ENCODE results near the gene CTSC.

The CTSC gene

GRCh38 chr11:88305430-88305829 is 32.1 kb downstream of the CTSC start:
- DNase-seq (ENCODE audit: low spot score): no peak
- H3K79me1 ChIP-seq (ENCODE audit: low read depth, low read length): no peaks in the 10 kb centered on the region
- H3K27ac ChIP-seq (replicated peaks; ENCODE audit: low read length): no peak overlapping the region
- no peak overlapping the region for H4K91ac ChIP-seq (ENCODE audit: low read depth, low read length, poor library complexity)
- H3K4ac ChIP-seq (ENCODE audit: low read length): no peak overlapping the region
- peaks cover 0 to 6% of the 10 kb centered on the region in 2 donors for H3K4me1 ChIP-seq (ENCODE audit: control insufficient read depth in 2 of 2, insufficient read depth in 1 of 2, low read depth in 1 of 2, low read length in 2 of 2)
- H3K9me3 ChIP-seq (replicated peaks in 1 of 2; ENCODE audit: control insufficient read depth in 2 of 2, insufficient read depth in 1 of 2, low read depth in 1 of 2, low read length in 2 of 2): peaks cover 0 to 7% of the 10 kb centered on the region in 2 donors
- H3K23ac ChIP-seq (ENCODE audit: low read depth, low read length, poor library complexity): no peak overlapping the region
- no peak overlapping the region for H2AFZ ChIP-seq (ENCODE audit: low read length)
- no CpG with 5 or more reads among the region's 1 CpG for WGBS, 2 donors (ENCODE audit: extremely low coverage in 2 of 2, insufficient read length in 2 of 2, insufficient replicate concordance in 1 of 2)
- no peak overlapping the region for H3K4me2 ChIP-seq (ENCODE audit: insufficient read depth, low read length, poor library complexity, severe bottlenecking)
- H3K36me3 ChIP-seq (replicated peaks in 1 of 2; ENCODE audit: control insufficient read depth in 2 of 2, insufficient read depth in 2 of 2, low read length in 2 of 2): peaks cover 8 to 17% of the 10 kb centered on the region in 2 donors
- H3K14ac ChIP-seq (ENCODE audit: low read length): no peak overlapping the region
- no peak overlapping the region for H2BK120ac ChIP-seq (ENCODE audit: low read depth, low read length)
- no peak overlapping the region for H2AK5ac ChIP-seq (ENCODE audit: low read depth, low read length)
- no peak overlapping the region for H2BK12ac ChIP-seq (ENCODE audit: low read length)
- no peaks in the 10 kb centered on the region for H3K27me3 ChIP-seq (ENCODE audit: control insufficient read depth in 3 of 3, insufficient read depth in 3 of 3, low read depth in 1 of 3, low read length in 3 of 3)
- H2BK5ac ChIP-seq (ENCODE audit: low read length): no peak overlapping the region
- H4K8ac ChIP-seq (ENCODE audit: low read depth, low read length): no peak overlapping the region
- H3K9ac ChIP-seq (ENCODE audit: low read depth, low read length, poor library complexity): no peak overlapping the region
- H2BK15ac ChIP-seq (ENCODE audit: low read length): no peak overlapping the region
- no peak overlapping the region for H3K18ac ChIP-seq (ENCODE audit: low read length)
- no peak overlapping the region for H3K4me3 ChIP-seq (ENCODE audit: low read length in 2 of 2)

DNA sequence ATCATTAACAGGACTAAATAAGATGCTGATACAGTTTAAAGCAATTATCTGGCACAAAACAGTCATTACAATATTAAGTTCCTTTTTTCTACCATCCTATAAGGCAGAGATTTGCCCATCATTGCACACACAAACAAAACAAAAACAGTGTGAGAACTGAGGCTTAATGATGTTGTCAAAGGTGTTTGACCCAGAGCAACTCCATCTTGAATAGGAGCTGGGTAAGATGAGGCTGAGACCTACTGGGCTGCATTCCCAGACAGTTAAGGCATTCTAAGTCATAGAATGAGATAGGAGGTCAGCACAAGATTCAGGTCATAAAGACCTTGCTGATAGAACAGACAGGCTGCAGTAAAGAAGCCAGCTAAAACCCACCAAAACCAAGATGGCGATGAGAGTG is 33.2 kb downstream of the CTSC start:
- no peak overlapping the region for H4K91ac ChIP-seq (ENCODE audit: low read depth, low read length, poor library complexity)
- H3K4me1 ChIP-seq (ENCODE audit: control insufficient read depth in 2 of 2, insufficient read depth in 1 of 2, low read depth in 1 of 2, low read length in 2 of 2): peaks cover 0 to 6% of the 10 kb centered on the region in 2 donors
- no peak overlapping the region for H2AK5ac ChIP-seq (ENCODE audit: low read depth, low read length)
- H3K27me3 ChIP-seq (ENCODE audit: control insufficient read depth in 3 of 3, insufficient read depth in 3 of 3, low read depth in 1 of 3, low read length in 3 of 3): no peaks in the 10 kb centered on the region
- no peak overlapping the region for H2BK12ac ChIP-seq (ENCODE audit: low read length)
- DNase-seq (ENCODE audit: low spot score): no peak
- no peak overlapping the region for H3K4me2 ChIP-seq (ENCODE audit: insufficient read depth, low read length, poor library complexity, severe bottlenecking)
- H3K79me1 ChIP-seq (ENCODE audit: low read depth, low read length): no peaks in the 10 kb centered on the region
- H3K4me3 ChIP-seq (ENCODE audit: low read length in 2 of 2): no peak overlapping the region
- H3K23ac ChIP-seq (ENCODE audit: low read depth, low read length, poor library complexity): no peak overlapping the region
- H2AFZ ChIP-seq (ENCODE audit: low read length): no peak overlapping the region
- no peak overlapping the region for H3K14ac ChIP-seq (ENCODE audit: low read length)
- H2BK15ac ChIP-seq (ENCODE audit: low read length): no peak overlapping the region
- H3K9ac ChIP-seq (ENCODE audit: low read depth, low read length, poor library complexity): no peak overlapping the region
- H3K36me3 ChIP-seq (replicated peaks in 1 of 2; ENCODE audit: control insufficient read depth in 2 of 2, insufficient read depth in 2 of 2, low read length in 2 of 2): peaks cover 8 to 17% of the 10 kb centered on the region in 2 donors
- no peak overlapping the region for H4K8ac ChIP-seq (ENCODE audit: low read depth, low read length)
- H3K9me3 ChIP-seq (replicated peaks in 1 of 2; ENCODE audit: control insufficient read depth in 2 of 2, insufficient read depth in 1 of 2, low read depth in 1 of 2, low read length in 2 of 2): peaks cover 0 to 7% of the 10 kb centered on the region in 2 donors
- no peak overlapping the region for H2BK5ac ChIP-seq (ENCODE audit: low read length)
- no peak overlapping the region for H3K18ac ChIP-seq (ENCODE audit: low read length)
- no CpG with 5 or more reads among the region's 1 CpG for WGBS, 2 donors (ENCODE audit: extremely low coverage in 2 of 2, insufficient read length in 2 of 2, insufficient replicate concordance in 1 of 2)
- H3K4ac ChIP-seq (ENCODE audit: low read length): no peak overlapping the region
- no peak overlapping the region for H3K27ac ChIP-seq (replicated peaks; ENCODE audit: low read length)
- no peak overlapping the region for H2BK120ac ChIP-seq (ENCODE audit: low read depth, low read length)

DNA sequence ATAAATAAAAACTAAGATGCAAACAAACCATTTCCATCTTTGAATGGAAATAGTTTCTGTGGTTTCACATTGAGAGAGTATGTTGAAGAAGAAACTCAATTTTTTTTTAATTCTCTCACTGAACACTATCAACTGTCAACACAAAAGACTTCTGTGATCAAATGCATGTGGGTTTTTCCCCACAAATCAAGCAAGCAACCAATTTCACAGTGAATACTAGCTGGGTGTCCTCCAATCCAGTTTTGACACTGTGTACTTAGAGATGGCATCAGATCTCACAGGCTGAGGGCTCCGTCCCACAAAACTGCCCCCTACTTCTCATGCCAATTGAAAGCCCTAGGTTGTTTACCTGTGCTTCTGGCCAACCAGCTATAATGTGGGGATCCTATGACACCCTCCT is 34.5 kb downstream of the CTSC start:
- no peak overlapping the region for H2BK12ac ChIP-seq (ENCODE audit: low read length)
- no CpG with 5 or more reads among the region's 1 CpG for WGBS, 2 donors (ENCODE audit: extremely low coverage in 2 of 2, insufficient read length in 2 of 2, insufficient replicate concordance in 1 of 2)

GRCh38 chr11:88301488-88302140 is 35.9 kb downstream of the CTSC start:
- Histone ChIP-seq H3K79me1 (ENCODE audit: low read depth, low read length) (no peaks in the 10 kb centered on the region), H2BK12ac (ENCODE audit: low read length) (no peak overlapping the region), H3K27ac (replicated peaks; ENCODE audit: low read length) (peak overlapping the region; percentile 48), H2BK15ac (ENCODE audit: low read length) (no peak overlapping the region), H3K18ac (ENCODE audit: low read length) (no peak overlapping the region), H4K8ac (ENCODE audit: low read depth, low read length) (no peak overlapping the region), H2BK120ac (ENCODE audit: low read depth, low read length) (no peak overlapping the region), H3K4ac (ENCODE audit: low read length) (no peak overlapping the region), H3K36me3 (replicated peaks in 1 of 2; ENCODE audit: control insufficient read depth in 2 of 2, insufficient read depth in 2 of 2, low read length in 2 of 2) (peaks cover 7% of the 10 kb centered on the region in 2 donors), H3K4me1 (ENCODE audit: control insufficient read depth in 2 of 2, insufficient read depth in 1 of 2, low read depth in 1 of 2, low read length in 2 of 2) (peaks cover 0 to 5% of the 10 kb centered on the region in 2 donors), H3K27me3 (ENCODE audit: control insufficient read depth in 3 of 3, insufficient read depth in 3 of 3, low read depth in 1 of 3, low read length in 3 of 3) (no peaks in the 10 kb centered on the region), H3K9ac (ENCODE audit: low read depth, low read length, poor library complexity) (no peak overlapping the region), H3K9me3 (replicated peaks in 1 of 2; ENCODE audit: control insufficient read depth in 2 of 2, insufficient read depth in 1 of 2, low read depth in 1 of 2, low read length in 2 of 2) (peaks cover 0 to 5% of the 10 kb centered on the region in 2 donors), H3K14ac (ENCODE audit: low read length) (no peak overlapping the region), H4K91ac (ENCODE audit: low read depth, low read length, poor library complexity) (no peak overlapping the region), H3K23ac (ENCODE audit: low read depth, low read length, poor library complexity) (no peak overlapping the region), H2AFZ (ENCODE audit: low read length) (no peak overlapping the region), H2AK5ac (ENCODE audit: low read depth, low read length) (no peak overlapping the region), H3K4me3 (ENCODE audit: low read length in 2 of 2) (no peak overlapping the region), H3K4me2 (ENCODE audit: insufficient read depth, low read length, poor library complexity, severe bottlenecking) (no peak overlapping the region), H2BK5ac (ENCODE audit: low read length) (no peak overlapping the region)
- WGBS, 2 donors (ENCODE audit: extremely low coverage in 2 of 2, insufficient read length in 2 of 2, insufficient replicate concordance in 1 of 2): no CpG with 5 or more reads among the region's 9 CpGs
- no peak for DNase-seq (ENCODE audit: low spot score)

More for the DNA sequence above, 34.5 kb downstream of the CTSC start:
- Histone ChIP-seq H2AK5ac (ENCODE audit: low read depth, low read length) (no peak overlapping the region), H3K14ac (ENCODE audit: low read length) (no peak overlapping the region), H3K36me3 (replicated peaks in 1 of 2; ENCODE audit: control insufficient read depth in 2 of 2, insufficient read depth in 2 of 2, low read length in 2 of 2) (peaks cover 8 to 15% of the 10 kb centered on the region in 2 donors), H3K4me3 (ENCODE audit: low read length in 2 of 2) (no peak overlapping the region), H3K9me3 (replicated peaks in 1 of 2; ENCODE audit: control insufficient read depth in 2 of 2, insufficient read depth in 1 of 2, low read depth in 1 of 2, low read length in 2 of 2) (peaks cover 0 to 7% of the 10 kb centered on the region in 2 donors), H3K23ac (ENCODE audit: low read depth, low read length, poor library complexity) (no peak overlapping the region), H2BK5ac (ENCODE audit: low read length) (no peak overlapping the region), H3K18ac (ENCODE audit: low read length) (no peak overlapping the region), H4K91ac (ENCODE audit: low read depth, low read length, poor library complexity) (no peak overlapping the region), H3K4ac (ENCODE audit: low read length) (no peak overlapping the region), H3K9ac (ENCODE audit: low read depth, low read length, poor library complexity) (no peak overlapping the region), H3K4me2 (ENCODE audit: insufficient read depth, low read length, poor library complexity, severe bottlenecking) (no peak overlapping the region), H2BK15ac (ENCODE audit: low read length) (no peak overlapping the region), H3K27ac (replicated peaks; ENCODE audit: low read length) (no peak overlapping the region), H2BK120ac (ENCODE audit: low read depth, low read length) (no peak overlapping the region), H3K4me1 (ENCODE audit: control insufficient read depth in 2 of 2, insufficient read depth in 1 of 2, low read depth in 1 of 2, low read length in 2 of 2) (peaks cover 0 to 5% of the 10 kb centered on the region in 2 donors), H3K79me1 (ENCODE audit: low read depth, low read length) (no peaks in the 10 kb centered on the region), H3K27me3 (ENCODE audit: control insufficient read depth in 3 of 3, insufficient read depth in 3 of 3, low read depth in 1 of 3, low read length in 3 of 3) (no peaks in the 10 kb centered on the region), H4K8ac (ENCODE audit: low read depth, low read length) (no peak overlapping the region), H2AFZ (ENCODE audit: low read length) (no peak overlapping the region)
- DNase-seq (ENCODE audit: low spot score): no peak

Measured in neuronal stem cell (in vitro differentiated cells).